ENCODE results near the gene HNRNPA3.

Gene HNRNPA3

GRCh38 chr2:177271981-177272666 lies 59.5 kb downstream of the HNRNPA3 start:
- DNase-seq (ENCODE audit: low read depth, low spot score) = no peak

- no peak for DNase-seq (ENCODE audit: low read depth, low spot score)
These were observed 60.2 kb downstream of the HNRNPA3 start for GRCh38 chr2:177272765-177273164.

- no peak for DNase-seq (ENCODE audit: low read depth, low spot score)
These were observed 60.8 kb downstream of the HNRNPA3 start for GRCh38 chr2:177273408-177273807.

All from ELF-1 (cell line).